HG02588 (cell line): ENCODE measurements around the gene PCDHGB6.
"Not testable (repeated sequence)": the region's sequence is repeated elsewhere in the genome, so short reads cannot be mapped to it uniquely, and the experiment has no call there.

Experiments
- ATAC-seq: cut with Tn5 transposase; IDR thresholded peaks from one replicate; pipeline ENCODE4 v1.9.1; 2021; ENCODE audit warnings: mild to moderate bottlenecking, moderate library complexity; ENCODE audit not compliant: unreplicated experiment

Gene PCDHGB6

DNA sequence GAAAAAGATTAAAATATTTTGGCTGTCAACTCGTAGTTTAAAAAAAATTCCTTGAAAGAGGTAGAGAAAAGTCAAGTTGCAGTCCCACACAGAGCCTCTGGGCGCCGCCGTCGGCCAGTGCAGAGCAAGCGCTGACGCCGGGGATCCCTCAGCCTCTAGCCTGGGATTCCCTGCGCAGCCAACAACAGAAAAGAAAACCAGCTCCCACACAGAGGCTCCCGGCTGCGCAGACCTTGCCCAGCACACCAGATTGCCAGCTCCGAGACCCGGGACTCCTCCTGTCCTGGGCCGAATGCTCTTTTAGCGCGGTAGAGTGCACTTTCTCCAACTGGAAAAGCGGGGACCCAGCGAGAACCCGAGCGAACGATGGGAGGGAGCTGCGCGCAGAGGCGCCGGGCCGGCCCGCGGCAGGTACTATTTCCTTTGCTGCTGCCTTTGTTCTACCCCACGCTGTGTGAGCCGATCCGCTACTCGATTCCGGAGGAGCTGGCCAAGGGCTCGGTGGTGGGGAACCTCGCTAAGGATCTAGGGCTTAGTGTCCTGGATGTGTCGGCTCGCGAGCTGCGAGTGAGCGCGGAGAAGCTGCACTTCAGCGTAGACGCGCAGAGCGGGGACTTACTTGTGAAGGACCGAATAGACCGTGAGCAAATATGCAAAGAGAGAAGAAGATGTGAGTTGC lies 9.8 kb downstream of the PCDHGB6 start, which contains the start of gene PCDHGB7:
TSS of gene PCDHGB7 (plus strand) at position 184 of the 679 bp plus-strand sequence. CDS start at position 367, 183 bp downstream.
- peak; percentile 83 for ATAC-seq

DNA sequence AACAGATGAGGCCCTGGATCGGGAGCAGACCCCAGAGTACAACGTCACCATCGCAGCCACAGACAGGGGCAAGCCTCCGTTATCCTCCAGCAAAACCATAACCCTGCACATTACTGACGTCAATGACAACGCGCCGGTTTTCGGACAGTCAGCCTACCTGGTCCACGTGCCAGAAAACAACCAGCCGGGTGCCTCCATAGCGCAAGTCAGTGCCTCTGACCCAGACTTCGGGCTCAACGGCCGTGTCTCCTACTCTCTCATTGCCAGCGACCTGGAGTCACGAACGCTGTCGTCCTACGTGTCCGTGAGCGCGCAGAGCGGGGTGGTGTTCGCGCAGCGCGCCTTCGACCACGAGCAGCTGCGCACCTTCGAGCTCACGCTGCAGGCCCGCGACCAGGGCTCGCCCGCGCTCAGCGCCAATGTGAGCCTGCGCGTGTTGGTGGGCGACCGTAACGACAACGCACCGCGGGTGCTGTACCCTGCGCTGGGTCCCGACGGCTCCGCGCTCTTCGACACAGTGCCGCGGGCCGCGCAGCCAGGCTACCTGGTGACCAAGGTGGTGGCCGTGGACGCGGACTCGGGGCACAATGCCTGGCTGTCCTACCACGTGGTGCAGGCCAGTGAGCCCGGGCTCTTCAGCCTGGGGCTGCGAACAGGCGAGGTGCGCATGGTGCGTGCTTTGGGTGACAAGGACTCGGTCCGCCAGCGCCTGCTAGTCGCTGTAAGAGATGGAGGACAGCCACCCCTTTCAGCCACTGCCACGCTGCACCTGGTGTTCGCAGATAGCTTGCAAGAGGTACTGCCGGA lies 11.5 kb downstream of the PCDHGB6 start:
- ATAC-seq = no peak

DNA sequence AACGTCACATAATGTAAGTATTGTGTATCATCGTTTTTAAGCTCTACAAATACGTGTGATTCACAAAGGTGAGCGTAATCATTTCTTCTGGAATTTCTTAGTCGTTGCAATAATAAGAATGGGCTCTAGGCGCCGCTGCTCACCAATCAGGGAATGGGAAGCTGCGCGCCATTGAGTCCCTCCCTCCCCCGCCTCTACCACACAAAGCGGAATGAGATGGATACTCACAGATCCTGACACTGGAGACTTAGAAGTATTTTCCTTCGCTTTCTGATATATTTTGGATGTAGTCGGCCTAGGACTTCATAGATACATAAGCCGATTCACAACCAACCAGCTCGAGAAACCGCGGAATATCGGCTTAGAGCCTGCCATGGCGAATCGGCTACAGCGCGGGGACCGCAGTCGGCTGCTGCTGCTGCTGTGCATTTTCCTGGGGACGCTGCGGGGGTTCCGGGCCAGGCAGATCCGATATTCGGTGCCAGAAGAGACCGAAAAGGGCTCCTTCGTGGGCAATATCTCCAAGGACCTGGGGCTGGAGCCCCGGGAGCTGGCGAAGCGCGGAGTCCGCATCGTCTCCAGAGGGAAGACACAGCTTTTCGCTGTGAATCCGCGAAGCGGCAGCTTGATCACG lies 13.2 kb downstream of the PCDHGB6 start, which contains the start of gene PCDHGA11:
TSS of gene PCDHGA11 (plus strand) at position 197 of the 634 bp plus-strand sequence. CDS start at position 374, 177 bp downstream.
- no peak for ATAC-seq

DNA sequence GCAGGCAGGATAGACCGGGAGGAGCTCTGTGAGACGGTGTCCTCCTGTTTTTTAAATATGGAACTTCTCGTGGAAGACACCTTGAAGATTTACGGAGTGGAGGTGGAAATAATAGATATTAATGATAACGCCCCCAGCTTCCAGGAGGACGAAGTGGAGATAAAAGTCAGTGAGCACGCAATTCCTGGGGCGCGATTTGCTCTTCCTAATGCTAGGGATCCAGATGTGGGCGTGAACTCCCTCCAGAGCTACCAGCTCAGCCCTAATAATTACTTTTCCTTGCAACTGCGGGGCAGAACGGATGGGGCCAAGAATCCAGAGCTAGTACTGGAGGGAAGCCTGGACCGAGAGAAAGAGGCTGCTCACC lies 13.7 kb downstream of the PCDHGB6 start:
- ATAC-seq = no peak

DNA sequence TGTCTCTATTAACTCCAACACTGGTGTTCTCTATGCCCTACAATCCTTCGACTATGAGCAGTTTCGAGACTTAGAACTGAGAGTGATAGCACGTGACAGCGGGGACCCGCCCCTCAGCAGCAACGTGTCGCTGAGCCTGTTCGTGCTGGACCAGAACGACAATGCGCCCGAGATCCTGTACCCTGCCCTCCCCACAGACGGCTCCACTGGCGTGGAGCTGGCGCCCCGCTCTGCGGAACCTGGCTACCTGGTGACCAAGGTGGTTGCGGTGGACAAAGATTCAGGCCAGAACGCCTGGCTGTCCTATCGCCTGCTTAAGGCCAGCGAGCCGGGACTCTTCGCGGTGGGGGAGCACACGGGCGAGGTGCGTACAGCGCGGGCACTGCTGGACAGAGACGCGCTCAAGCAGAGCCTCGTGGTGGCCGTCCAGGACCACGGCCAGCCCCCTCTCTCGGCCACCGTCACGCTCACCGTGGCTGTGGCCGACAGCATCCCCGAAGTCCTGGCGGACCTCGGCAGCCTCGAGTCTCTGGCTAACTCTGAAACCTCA lies 15.0 kb downstream of the PCDHGB6 start:
- no peak for ATAC-seq

DNA sequence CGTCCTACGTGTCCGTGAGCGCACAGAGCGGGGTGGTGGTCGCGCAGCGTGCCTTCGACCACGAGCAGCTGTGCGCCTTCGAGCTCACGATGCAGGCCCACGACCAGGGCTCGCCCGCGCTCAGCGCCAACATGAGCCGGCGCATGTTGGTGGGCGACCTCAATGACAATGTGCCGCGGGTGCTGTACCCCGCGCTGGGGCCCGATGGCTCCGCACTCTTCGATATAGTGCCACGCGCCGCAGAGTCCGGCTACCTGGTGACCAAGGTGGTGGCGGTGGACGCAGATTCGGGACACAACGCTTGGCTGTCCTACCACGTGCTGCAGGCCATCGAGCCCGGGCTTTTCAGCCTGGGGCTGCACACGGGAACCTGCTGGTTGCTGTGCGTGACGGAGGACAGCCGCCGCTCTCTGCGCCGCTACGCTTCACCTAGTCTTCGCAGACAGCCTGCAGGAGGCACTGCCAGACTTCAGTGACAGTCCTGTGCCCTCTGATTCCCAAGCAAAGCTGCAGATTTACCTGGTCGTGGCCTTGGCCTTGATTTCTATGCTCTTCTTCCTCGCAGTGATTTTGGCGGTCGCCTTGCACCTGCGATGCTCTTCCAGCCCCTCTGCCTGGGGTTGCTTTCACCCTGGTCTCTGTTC lies 20.1 kb downstream of the PCDHGB6 start:
- no peak for ATAC-seq

DNA sequence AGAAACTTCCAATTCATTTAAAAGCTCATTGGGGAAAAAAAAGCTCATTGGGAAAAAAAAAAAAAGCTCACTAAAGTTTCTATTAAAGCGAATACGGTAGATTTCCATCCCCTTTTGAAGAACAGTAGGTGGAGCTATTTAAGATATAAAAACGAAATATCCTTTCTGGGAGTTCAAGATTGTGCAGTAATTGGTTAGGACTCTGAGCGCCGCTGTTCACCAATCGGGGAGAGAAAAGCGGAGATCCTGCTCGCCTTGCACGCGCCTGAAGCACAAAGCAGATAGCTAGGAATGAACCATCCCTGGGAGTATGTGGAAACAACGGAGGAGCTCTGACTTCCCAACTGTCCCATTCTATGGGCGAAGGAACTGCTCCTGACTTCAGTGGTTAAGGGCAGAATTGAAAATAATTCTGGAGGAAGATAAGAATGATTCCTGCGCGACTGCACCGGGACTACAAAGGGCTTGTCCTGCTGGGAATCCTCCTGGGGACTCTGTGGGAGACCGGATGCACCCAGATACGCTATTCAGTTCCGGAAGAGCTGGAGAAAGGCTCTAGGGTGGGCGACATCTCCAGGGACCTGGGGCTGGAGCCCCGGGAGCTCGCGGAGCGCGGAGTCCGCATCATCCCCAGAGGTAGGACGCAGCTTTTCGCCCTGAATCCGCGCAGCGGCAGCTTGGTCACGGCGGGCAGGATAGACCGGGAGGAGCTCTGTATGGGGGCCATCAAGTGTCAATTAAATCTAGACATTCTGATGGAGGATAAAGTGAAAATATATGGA lies 22.7 kb downstream of the PCDHGB6 start, which contains the start of gene PCDHGA12:
TSS of gene PCDHGA12 (plus strand) at position 176 of the 782 bp plus-strand sequence. CDS start at position 429, 253 bp downstream.
- ATAC-seq = no peak

DNA sequence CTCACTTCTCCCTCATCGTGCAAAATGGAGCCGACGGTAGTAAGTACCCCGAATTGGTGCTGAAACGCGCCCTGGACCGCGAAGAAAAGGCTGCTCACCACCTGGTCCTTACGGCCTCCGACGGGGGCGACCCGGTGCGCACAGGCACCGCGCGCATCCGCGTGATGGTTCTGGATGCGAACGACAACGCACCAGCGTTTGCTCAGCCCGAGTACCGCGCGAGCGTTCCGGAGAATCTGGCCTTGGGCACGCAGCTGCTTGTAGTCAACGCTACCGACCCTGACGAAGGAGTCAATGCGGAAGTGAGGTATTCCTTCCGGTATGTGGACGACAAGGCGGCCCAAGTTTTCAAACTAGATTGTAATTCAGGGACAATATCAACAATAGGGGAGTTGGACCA lies 23.5 kb downstream of the PCDHGB6 start:
- ATAC-seq = no peak

DNA sequence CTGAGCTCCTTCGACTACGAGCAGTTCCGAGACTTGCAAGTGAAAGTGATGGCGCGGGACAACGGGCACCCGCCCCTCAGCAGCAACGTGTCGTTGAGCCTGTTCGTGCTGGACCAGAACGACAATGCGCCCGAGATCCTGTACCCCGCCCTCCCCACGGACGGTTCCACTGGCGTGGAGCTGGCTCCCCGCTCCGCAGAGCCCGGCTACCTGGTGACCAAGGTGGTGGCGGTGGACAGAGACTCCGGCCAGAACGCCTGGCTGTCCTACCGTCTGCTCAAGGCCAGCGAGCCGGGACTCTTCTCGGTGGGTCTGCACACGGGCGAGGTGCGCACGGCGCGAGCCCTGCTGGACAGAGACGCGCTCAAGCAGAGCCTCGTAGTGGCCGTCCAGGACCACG lies 24.5 kb downstream of the PCDHGB6 start:
- not testable (repeated sequence) for ATAC-seq

DNA sequence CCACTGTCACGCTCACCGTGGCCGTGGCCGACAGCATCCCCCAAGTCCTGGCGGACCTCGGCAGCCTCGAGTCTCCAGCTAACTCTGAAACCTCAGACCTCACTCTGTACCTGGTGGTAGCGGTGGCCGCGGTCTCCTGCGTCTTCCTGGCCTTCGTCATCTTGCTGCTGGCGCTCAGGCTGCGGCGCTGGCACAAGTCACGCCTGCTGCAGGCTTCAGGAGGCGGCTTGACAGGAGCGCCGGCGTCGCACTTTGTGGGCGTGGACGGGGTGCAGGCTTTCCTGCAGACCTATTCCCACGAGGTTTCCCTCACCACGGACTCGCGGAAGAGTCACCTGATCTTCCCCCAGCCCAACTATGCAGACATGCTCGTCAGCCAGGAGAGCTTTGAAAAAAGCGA lies 24.9 kb downstream of the PCDHGB6 start:
- not testable (repeated sequence) for ATAC-seq

DNA sequence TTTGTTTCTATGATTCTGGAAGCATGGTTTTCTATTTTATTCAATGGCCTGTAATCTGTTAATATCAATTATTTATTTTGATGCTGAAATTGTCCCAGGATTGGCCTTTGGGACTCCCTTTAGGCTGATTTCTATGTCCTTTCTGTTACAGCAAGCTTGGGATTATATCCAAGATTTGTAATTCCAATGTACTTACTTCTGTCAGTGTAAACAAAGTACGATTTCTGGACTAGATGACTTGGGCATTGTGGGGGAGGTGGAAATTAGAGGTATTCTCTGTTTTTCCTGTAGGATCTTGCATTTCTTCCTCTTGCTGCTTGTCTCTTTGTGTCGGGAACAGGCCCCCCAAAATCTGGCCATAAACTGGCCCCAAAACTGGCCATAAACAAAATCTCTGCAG lies 26.2 kb downstream of the PCDHGB6 start:
- ATAC-seq = no peak

DNA sequence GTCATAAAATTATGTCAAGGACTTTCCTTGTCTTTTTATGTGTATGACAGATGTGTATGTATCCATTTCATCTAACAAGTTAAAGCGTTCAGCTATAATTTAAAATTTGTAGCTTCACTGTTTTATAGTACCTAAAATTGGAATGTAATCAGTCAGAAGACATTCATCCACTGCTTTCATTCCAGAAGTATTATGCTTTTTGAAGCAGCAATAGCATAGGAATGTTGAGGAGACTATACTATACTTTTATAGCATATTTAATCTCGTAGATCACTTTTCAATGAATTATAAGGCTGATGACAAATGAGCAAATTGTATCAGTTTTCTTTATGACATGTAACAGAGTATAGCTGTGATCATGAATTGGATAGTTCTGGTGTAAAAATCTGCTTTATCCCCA lies 29.4 kb downstream of the PCDHGB6 start:
- ATAC-seq = no peak

DNA sequence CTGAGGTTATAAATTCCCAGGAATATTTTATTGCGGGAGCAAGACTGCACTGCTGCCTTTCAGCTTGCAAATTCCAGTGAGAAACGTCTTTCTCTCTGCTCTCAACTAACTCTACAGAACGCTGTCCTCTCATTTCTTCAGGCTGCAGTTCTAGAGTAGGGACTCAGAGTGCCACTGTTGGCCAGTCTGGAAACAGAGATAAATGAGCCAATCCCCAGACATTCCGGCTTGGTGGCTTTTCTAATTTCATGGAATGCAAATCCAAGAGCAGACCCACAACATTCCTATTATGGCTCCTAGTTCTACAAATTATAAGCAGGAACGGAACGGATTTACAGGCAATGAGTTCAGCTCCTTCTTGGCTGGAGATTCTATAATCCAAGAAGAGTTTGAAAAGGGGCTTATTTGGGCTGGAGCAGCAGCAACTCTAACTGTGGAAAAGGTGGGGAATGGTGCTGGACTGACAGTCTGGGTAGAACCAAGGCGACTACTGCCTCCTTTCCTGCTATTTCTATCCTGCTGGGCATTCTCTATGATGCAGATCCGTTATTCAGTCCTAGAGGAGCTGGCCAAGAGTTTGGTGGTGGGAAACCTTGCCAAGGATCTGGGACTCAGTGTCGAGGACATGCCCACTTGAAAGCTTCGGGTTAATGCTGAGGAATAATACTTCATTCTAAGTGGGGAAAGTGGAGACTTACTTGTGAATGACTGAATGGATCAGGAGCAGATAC lies 31.8 kb downstream of the PCDHGB6 start:
- no peak for ATAC-seq

DNA sequence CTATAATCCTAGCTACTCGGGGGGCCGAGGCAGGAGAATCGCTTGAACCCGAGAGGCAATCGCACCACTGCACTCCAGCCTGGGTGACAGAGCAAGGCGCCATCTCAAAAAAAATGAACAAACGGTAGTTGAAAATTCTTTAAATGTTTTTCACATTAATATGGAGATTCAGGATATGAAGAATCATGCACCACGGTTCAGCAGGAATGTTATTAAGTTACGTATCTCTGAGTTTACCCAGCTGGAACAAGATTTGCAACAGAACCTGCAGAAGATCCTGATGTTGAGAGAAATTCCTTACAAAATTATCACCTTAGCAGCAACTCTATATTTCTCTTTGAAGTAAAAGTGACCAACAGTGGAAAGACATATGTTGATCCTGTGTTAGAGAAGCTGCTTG lies 32.5 kb downstream of the PCDHGB6 start:
- ATAC-seq = no peak

DNA sequence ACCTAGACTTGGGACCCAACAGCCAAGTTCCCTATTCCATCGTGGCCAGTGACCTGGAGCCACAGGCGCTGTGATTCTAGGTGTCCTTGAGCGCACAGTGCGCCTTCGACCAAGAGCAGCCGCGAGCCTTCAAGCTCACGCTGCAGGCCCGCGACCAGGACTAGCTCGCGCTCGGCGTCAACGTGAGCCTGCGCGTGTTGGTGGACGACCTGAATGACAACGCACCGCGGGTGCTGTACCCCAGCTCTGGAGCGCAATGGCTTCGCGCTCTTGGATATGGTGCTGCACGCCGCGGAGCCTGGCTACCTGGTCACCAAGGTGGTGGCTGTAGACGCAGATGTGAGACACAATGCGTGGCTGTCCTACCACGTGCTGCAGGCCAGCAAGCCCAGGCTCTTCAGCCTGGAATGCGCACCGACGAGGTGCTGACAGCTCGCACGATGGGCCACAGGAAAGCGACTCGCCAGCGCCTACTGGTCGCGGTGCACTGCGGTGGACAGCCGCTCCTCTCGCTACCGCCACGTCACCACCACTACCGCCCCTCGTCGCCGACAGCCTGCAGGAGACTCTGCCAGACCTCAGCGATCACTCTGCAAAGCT lies 33.9 kb downstream of the PCDHGB6 start:
- no peak for ATAC-seq
